ENCODE measurements around the gene IREB2. TPM values are rescaled to one million over a fixed set of nuclear protein-coding genes. Genes with fewer than 3 reads are reported as not detected.

The IREB2 gene
- total and polyA plus RNA-seq, 2 donors (not counting 3 experiments of a cell fraction or from before 2014, with no cell fraction given), result 12.7 to 51.4 TPM

- H3K4me3 ChIP-seq (replicated peaks in 1 of 3; ENCODE audit: insufficient read depth in 1 of 3, low read depth in 1 of 3, low read length in 3 of 3), result no peak overlapping the region
- no peak for FAIRE-seq
- H3K36me3 ChIP-seq (ENCODE audit: control insufficient read depth in 2 of 2, extremely low read depth in 1 of 2, insufficient read depth in 2 of 2, low read length in 2 of 2), result no peaks in the 10 kb centered on the region
- H3K4me1 ChIP-seq (ENCODE audit: control insufficient read depth, extremely low read depth, insufficient read depth, low read length), result no peaks in the 10 kb centered on the region
- DNase-seq (ENCODE audit: low read depth, low spot score), result no peak
- POLR2A ChIA-PET, result no interaction called here
- intact Hi-C loops (cut with micrococcal nuclease), result no loop called here
- H3K79me2 ChIP-seq (ENCODE audit: control insufficient read depth, insufficient read depth, low read length), result no peaks in the 10 kb centered on the region
- no peak overlapping the region for H2AFZ ChIP-seq (ENCODE audit: low read depth, low read length)
- CTCF ChIA-PET, result no interaction called here
- H3K9me1 ChIP-seq (replicated peaks; ENCODE audit: control insufficient read depth, extremely low read depth, insufficient read depth, low read length), result no peaks in the 10 kb centered on the region
- no peak overlapping the region for H3K4me2 ChIP-seq (ENCODE audit: insufficient read depth, low read length)
- no peak overlapping the region for H3K9ac ChIP-seq (replicated peaks; ENCODE audit: extremely low read depth, insufficient read depth, low read length)
- H3K27ac ChIP-seq (ENCODE audit: insufficient read depth, low read depth, low read length), result no peak overlapping the region
- no peaks in the 10 kb centered on the region for H3K9me3 ChIP-seq (replicated peaks; ENCODE audit: control insufficient read depth, insufficient read depth, low read length)
- no peaks in the 10 kb centered on the region for H4K20me1 ChIP-seq (replicated peaks; ENCODE audit: control insufficient read depth, extremely low read depth, insufficient read depth, low read length)
- BruUV-seq (replicated peaks), result no TSS peak
- TF ChIP-seq MYC (IDR thresholded peaks at IDR 0.05; ENCODE audit: low read depth, low read length), result no peak
- TF ChIP-seq CTCF (IDR thresholded peaks at IDR 0.05; ENCODE audit: extremely low read depth in 1 of 2, insufficient read depth in 1 of 2, low read depth in 1 of 2, low read length in 2 of 2), result no peak
- TF ChIP-seq FOS (IDR thresholded peaks at IDR 0.05; ENCODE audit: borderline replicate concordance, insufficient read depth, low read length), result no peak
- TF ChIP-seq POLR2A (IDR thresholded peaks at IDR 0.05; ENCODE audit: low read depth, low read length), result no peak
- TF ChIP-seq EZH2 (IDR thresholded peaks at IDR 0.05; ENCODE audit: borderline replicate concordance, low read depth, low read length, severe bottlenecking), result no peak
- no peak for TF ChIP-seq POLR2AphosphoS5 (IDR thresholded peaks at IDR 0.05; ENCODE audit: insufficient read depth, low read depth, low read length)
- no peak for TF ChIP-seq MAX (IDR thresholded peaks at IDR 0.05; ENCODE audit: insufficient read depth, insufficient read length)
- TF ChIP-seq JUN (IDR thresholded peaks at IDR 0.05; ENCODE audit: borderline replicate concordance, insufficient read depth, insufficient read length, low read depth), result no peak
- dilution Hi-C loops (cut with MboI; ENCODE audit: extremely low pct_ligation_motif_present, low sequenced_read_pairs), result no loop called here
- peaks cover 10 to 11% of the 10 kb centered on the region in 2 experiments for H3K27me3 ChIP-seq (ENCODE audit: control insufficient read depth in 2 of 2, insufficient read depth in 2 of 2, low read length in 2 of 2)
Observed at GRCh38 chr15:78402061-78402610, 35.9 kb upstream of the IREB2 start.

Data from endothelial cell of umbilical vein (primary cell).